Trophoblast cell (in vitro differentiated cells and primary cell): ENCODE results near the gene PPP1R13B.

ENCODE experiments used
- DNase-seq, 2 donors: peaks; one replicate each; pipeline ENCODE4 v3.0.0-alpha.2; 2016
- H2AFZ ChIP-seq: 2 replicates; pipeline ENCODE4 v1.6.1; 2013; ENCODE audit warnings: low read length, moderate library complexity, mild to moderate bottlenecking; ENCODE audit not compliant: insufficient read depth, poor library complexity
- H2AK5ac ChIP-seq: 2 replicates; pipeline ENCODE4 v1.6.1; 2013; ENCODE audit warnings: mild to moderate bottlenecking, low read length
- H2BK120ac ChIP-seq: 2 replicates; pipeline ENCODE4 v1.6.1; 2013; ENCODE audit warnings: low read length, mild to moderate bottlenecking, moderate library complexity; ENCODE audit not compliant: insufficient read depth, poor library complexity
- H2BK12ac ChIP-seq: 2 replicates; pipeline ENCODE4 v1.6.1; 2013; ENCODE audit warnings: mild to moderate bottlenecking, low read length, moderate library complexity
- H2BK5ac ChIP-seq: 2 replicates; pipeline ENCODE4 v1.6.1; 2013; ENCODE audit warnings: low read length, low read depth, moderate library complexity, mild to moderate bottlenecking; ENCODE audit not compliant: poor library complexity
- H3K14ac ChIP-seq: 2 replicates; pipeline ENCODE4 v1.6.1; 2013; ENCODE audit warnings: mild to moderate bottlenecking, low read length
- H3K18ac ChIP-seq: 2 replicates; pipeline ENCODE4 v1.6.1; 2013; ENCODE audit warnings: mild to moderate bottlenecking, low read length
- H3K23ac ChIP-seq: 2 replicates; pipeline ENCODE4 v1.6.1; 2013; ENCODE audit warnings: low read length
- H3K27ac ChIP-seq: 2 replicates; pipeline ENCODE4 v1.5.1; 2013; ENCODE audit warnings: low read depth, mild to moderate bottlenecking, inconsistent platforms, low read length, moderate library complexity
- H3K27me3 ChIP-seq: 2 replicates; pipeline ENCODE4 v1.6.1; 2013; ENCODE audit warnings: inconsistent platforms, mild to moderate bottlenecking, low read length, moderate library complexity; ENCODE audit not compliant: insufficient read depth
- H3K36me3 ChIP-seq, 2 experiments: 1 replicate in 1 of 2; 2 replicates in 1 of 2; pipeline ENCODE4 v1.6.1; 2013; ENCODE audit warnings: low read length in 2 of 2, mild to moderate bottlenecking in 2 of 2, moderate library complexity in 1 of 2; ENCODE audit not compliant: insufficient read depth in 2 of 2, control insufficient read depth in 1 of 2
- H3K4ac ChIP-seq: 2 replicates; pipeline ENCODE4 v1.6.1; 2013; ENCODE audit warnings: low read depth, mild to moderate bottlenecking, low read length, moderate library complexity
- H3K4me1 ChIP-seq, 2 experiments: 1 replicate in 1 of 2; 2 replicates in 1 of 2; pipeline ENCODE4 v1.6.1; 2013; ENCODE audit warnings: low read length in 2 of 2, mild to moderate bottlenecking in 2 of 2, moderate library complexity in 1 of 2; ENCODE audit not compliant: insufficient read depth in 2 of 2, control insufficient read depth in 1 of 2
- H3K4me2 ChIP-seq: 2 replicates; pipeline ENCODE4 v1.6.1; 2013; ENCODE audit warnings: inconsistent platforms, mild to moderate bottlenecking, low read length, moderate library complexity
- H3K4me3 ChIP-seq: 2 replicates; pipeline ENCODE4 v1.5.1; 2013; ENCODE audit warnings: mild to moderate bottlenecking, low read depth, low read length, inconsistent platforms
- H3K79me1 ChIP-seq: one replicate; pipeline ENCODE4 v1.6.1; 2013; ENCODE audit warnings: low read length
- H3K79me2 ChIP-seq: 2 replicates; pipeline ENCODE4 v1.6.1; 2013; ENCODE audit warnings: low read length, mild to moderate bottlenecking; ENCODE audit not compliant: control insufficient read depth, insufficient read depth, poor library complexity
- H3K9ac ChIP-seq: 2 replicates; pipeline ENCODE4 v1.6.1; 2013; ENCODE audit warnings: mild to moderate bottlenecking, low read length
- H3K9me3 ChIP-seq: 2 replicates; pipeline ENCODE4 v1.6.1; 2013; ENCODE audit warnings: low read depth, mild to moderate bottlenecking, control low read depth, inconsistent platforms, low read length; ENCODE audit not compliant: insufficient read depth
- H4K12ac ChIP-seq: 2 replicates; pipeline ENCODE4 v1.6.1; 2013; ENCODE audit warnings: low read depth, mild to moderate bottlenecking, low read length, moderate library complexity
- H4K8ac ChIP-seq: 2 replicates; pipeline ENCODE4 v1.6.1; 2013; ENCODE audit warnings: low read depth, mild to moderate bottlenecking, low read length, moderate library complexity
- H4K91ac ChIP-seq: one replicate; pipeline ENCODE4 v1.6.1; 2013; ENCODE audit warnings: low read depth, mild to moderate bottlenecking, low read length, moderate library complexity
- WGBS: extraction: QIAGEN DNeasy Blood & Tissue Kit; methylation state at CpG from one replicate; pipeline ENCODE4 v1.1.7; 2013; ENCODE audit warnings: missing lambda C conversion rate; ENCODE audit not compliant: insufficient read length, insufficient coverage; ENCODE audit errors: extremely low coverage; 5-methylcytosine and 5-hydroxymethylcytosine counted together

PPP1R13B gene

DNA sequence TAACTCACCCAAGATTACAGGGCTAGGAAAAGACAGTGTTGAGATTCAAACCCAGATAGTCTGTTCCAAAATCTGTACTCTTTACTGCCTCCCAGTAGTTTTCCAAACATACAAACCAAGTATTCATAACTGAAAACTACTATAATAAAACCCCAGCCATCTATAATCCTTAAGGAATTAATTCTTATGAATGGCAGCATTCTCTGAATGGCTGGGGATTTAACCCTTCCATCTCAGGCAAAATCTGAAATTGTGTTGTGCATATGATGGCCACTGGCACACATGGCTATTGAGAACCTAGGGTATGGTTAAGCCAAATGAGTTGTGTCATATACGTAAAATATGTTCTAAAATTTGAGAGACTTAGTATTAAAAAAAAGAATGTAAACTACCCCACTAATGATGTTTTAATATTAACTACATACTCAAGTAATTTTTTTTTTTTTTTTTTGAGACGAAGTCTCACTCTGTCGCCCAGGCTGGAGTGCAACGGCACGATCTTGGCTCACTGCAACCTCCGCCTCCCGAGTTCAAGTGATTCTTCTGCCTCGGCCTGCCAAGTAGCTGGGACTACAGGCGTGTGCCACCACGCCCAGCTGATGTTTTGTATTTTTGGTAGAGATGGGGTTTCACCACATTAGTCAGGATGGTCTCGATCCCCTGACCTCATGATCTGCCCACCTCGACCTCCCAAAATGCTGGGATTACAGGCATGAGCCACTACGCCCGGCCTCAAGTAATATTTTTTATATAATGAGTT is 16.7 kb downstream of the PPP1R13B start:
- H3K14ac ChIP-seq = no peak overlapping the region
- no peak overlapping the region for H3K18ac ChIP-seq
- H4K8ac ChIP-seq = no peak overlapping the region
- no peaks in the 10 kb centered on the region for H3K9me3 ChIP-seq
- no peak overlapping the region for H2AFZ ChIP-seq
- H3K27ac ChIP-seq = no peak overlapping the region
- H3K4me1 ChIP-seq = no peaks in the 10 kb centered on the region
- H2BK120ac ChIP-seq = no peak overlapping the region
- no peaks in the 10 kb centered on the region for H3K27me3 ChIP-seq
- no peaks in the 10 kb centered on the region for H3K79me1 ChIP-seq
- no peak overlapping the region for H3K4ac ChIP-seq
- no peak overlapping the region for H3K4me3 ChIP-seq
- no peak overlapping the region for H2AK5ac ChIP-seq
- H3K23ac ChIP-seq = no peak overlapping the region
- no peak overlapping the region for H2BK12ac ChIP-seq
- H3K36me3 ChIP-seq = no peaks in the 10 kb centered on the region
- no peak overlapping the region for H4K12ac ChIP-seq
- H3K9ac ChIP-seq = no peak overlapping the region
- H3K4me2 ChIP-seq = no peak overlapping the region
- DNase-seq = no peak
- no peaks in the 10 kb centered on the region for H3K79me2 ChIP-seq
- WGBS = no CpG with 5 or more reads among the region's 14 CpGs
- H2BK5ac ChIP-seq = no peak overlapping the region
- H4K91ac ChIP-seq = no peak overlapping the region

DNA sequence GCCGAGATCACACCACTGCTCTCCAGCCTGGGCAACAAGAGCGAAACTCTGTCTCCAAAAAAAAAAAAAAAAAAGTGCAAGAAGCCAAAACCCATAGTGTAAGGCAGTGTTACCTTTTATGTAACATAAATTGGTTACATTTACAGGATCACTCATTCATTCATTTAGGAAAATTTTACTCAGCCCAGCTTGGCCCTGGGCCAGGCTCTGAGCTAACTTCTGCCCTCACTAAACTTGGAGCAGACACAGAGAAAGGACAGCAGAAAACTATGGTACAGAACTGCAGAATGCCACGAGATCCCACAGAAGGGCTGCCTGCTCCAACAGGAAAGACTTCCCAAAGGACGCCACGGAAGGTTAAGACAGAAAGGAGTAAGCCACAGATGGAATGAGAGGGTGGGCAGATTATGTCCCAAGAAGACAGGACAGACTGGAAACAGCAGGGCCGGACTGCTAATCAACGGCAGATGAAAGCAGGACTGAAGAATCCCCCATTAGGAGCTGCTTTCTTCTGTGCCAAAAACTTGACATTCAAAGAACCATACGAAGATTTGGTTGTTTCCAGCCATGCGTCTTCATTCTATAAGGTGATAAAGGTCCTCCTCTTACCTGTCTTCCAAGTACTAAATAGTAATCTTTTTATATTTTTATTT is 18.9 kb downstream of the PPP1R13B start:
- no peak overlapping the region for H3K9ac ChIP-seq
- H3K9me3 ChIP-seq = no peaks in the 10 kb centered on the region
- H4K12ac ChIP-seq = no peak overlapping the region
- H2BK5ac ChIP-seq = no peak overlapping the region
- H2BK120ac ChIP-seq = no peak overlapping the region
- H2BK12ac ChIP-seq = no peak overlapping the region
- H2AFZ ChIP-seq = no peak overlapping the region
- H3K27ac ChIP-seq = no peak overlapping the region
- no peak overlapping the region for H3K14ac ChIP-seq
- H4K8ac ChIP-seq = no peak overlapping the region
- H3K4ac ChIP-seq = no peak overlapping the region
- no peaks in the 10 kb centered on the region for H3K36me3 ChIP-seq
- H3K79me2 ChIP-seq = no peaks in the 10 kb centered on the region
- H3K4me2 ChIP-seq = no peak overlapping the region
- no CpG with 5 or more reads among the region's 9 CpGs for WGBS
- H4K91ac ChIP-seq = no peak overlapping the region
- H3K18ac ChIP-seq = no peak overlapping the region
- DNase-seq = no peak
- no peaks in the 10 kb centered on the region for H3K27me3 ChIP-seq
- no peaks in the 10 kb centered on the region for H3K79me1 ChIP-seq
- H3K23ac ChIP-seq = no peak overlapping the region
- no peak overlapping the region for H2AK5ac ChIP-seq
- no peak overlapping the region for H3K4me3 ChIP-seq
- no peaks in the 10 kb centered on the region for H3K4me1 ChIP-seq

DNA sequence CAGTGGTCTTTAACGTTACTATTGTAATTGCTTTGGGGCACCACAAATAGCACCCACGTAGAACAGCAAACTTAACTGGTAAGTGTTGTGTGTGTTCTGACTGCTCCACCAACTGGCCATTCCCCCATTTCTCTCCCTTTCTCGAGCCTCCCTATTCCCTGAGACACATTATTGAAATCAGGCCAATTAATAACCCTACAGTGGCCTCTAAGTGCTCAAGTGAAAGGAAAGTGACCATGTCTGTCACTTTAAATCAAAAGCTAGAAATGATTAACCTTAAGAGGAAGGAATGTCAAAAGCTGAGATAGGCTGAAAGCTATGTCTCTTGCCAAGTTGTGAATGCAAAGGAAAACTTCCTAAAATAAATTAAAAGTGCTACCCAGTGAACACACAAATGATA is 22.3 kb downstream of the PPP1R13B start:
- no peak overlapping the region for H3K9ac ChIP-seq
- H2BK5ac ChIP-seq = no peak overlapping the region
- H2BK12ac ChIP-seq = no peak overlapping the region
- H3K4ac ChIP-seq = no peak overlapping the region
- no peak overlapping the region for H4K12ac ChIP-seq
- no peak overlapping the region for H3K14ac ChIP-seq
- no peaks in the 10 kb centered on the region for H3K79me2 ChIP-seq
- no CpG with 5 or more reads among the region's 3 CpGs for WGBS
- H3K4me1 ChIP-seq = peaks cover 0 to under 1% of the 10 kb centered on the region in 2 experiments
- no peaks in the 10 kb centered on the region for H3K36me3 ChIP-seq
- H3K27me3 ChIP-seq = no peaks in the 10 kb centered on the region
- H4K8ac ChIP-seq = no peak overlapping the region
- H2AK5ac ChIP-seq = no peak overlapping the region
- no peak overlapping the region for H3K18ac ChIP-seq
- no peak overlapping the region for H3K23ac ChIP-seq
- no peak for DNase-seq
- no peaks in the 10 kb centered on the region for H3K79me1 ChIP-seq
- H2BK120ac ChIP-seq = no peak overlapping the region
- no peak overlapping the region for H3K4me2 ChIP-seq
- H4K91ac ChIP-seq = no peak overlapping the region
- H3K27ac ChIP-seq = no peak overlapping the region
- no peak overlapping the region for H2AFZ ChIP-seq
- no peaks in the 10 kb centered on the region for H3K9me3 ChIP-seq
- H3K4me3 ChIP-seq = no peak overlapping the region

DNA sequence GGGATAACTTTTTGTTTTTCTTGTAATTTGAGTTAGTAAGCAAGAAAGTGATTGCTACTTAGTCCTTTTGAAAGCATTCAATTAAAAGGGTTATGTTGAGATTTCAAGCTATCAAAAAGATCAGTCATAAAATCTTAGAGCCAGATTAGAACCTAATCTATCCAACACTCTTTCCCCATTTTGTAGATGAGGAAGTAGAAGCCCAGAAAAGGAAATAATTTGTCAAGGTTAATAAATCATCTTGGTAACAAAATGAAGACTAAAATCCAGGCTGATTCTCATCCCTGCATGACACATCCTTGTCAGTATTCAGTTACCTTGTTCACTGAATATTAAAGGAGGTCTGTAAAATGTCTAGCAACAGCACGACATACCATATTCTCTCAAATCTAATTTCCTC is 26.5 kb downstream of the PPP1R13B start:
- Histone ChIP-seq H3K36me3 (no peaks in the 10 kb centered on the region), H4K91ac (no peak overlapping the region), H3K79me2 (no peaks in the 10 kb centered on the region), H3K4ac (no peak overlapping the region), H3K27ac (no peak overlapping the region), H4K12ac (no peak overlapping the region), H2AFZ (no peak overlapping the region), H3K9me3 (no peaks in the 10 kb centered on the region), H3K79me1 (no peaks in the 10 kb centered on the region), H3K14ac (no peak overlapping the region), H3K4me1 (peaks cover 0 to 2% of the 10 kb centered on the region in 2 experiments), H3K4me2 (no peak overlapping the region), H3K4me3 (no peak overlapping the region), H2BK5ac (no peak overlapping the region), H3K18ac (no peak overlapping the region), H2AK5ac (no peak overlapping the region), H4K8ac (no peak overlapping the region), H2BK120ac (no peak overlapping the region), H2BK12ac (no peak overlapping the region), H3K23ac (no peak overlapping the region), H3K27me3 (no peaks in the 10 kb centered on the region), H3K9ac (no peak overlapping the region)
- WGBS = no CpG with 5 or more reads among the region's 1 CpG
- no peak for DNase-seq
